H7 (cell line): Measurements from ENCODE around the gene MSRB1. TPM values are rescaled to one million over a fixed set of nuclear protein-coding genes. Genes with fewer than 3 reads are reported as not detected.
"Not testable (repeated sequence)": the region's sequence is repeated elsewhere in the genome, so short reads cannot be mapped to it uniquely, and the experiment has no call there.

ENCODE experiments used
- DNase-seq: peaks from one replicate; pipeline ENCODE4 v3.0.0; 2012
- H3K27me3 ChIP-seq: 2 replicates; pipeline ENCODE4 v1.6.0; 2011; ENCODE audit warnings: mild to moderate bottlenecking, low read length; ENCODE audit not compliant: control insufficient read depth, insufficient read depth
- H3K36me3 ChIP-seq: replicated peaks from 2 replicates; pipeline ENCODE4 v1.5.1; 2011; ENCODE audit warnings: low read length; ENCODE audit not compliant: control insufficient read depth, insufficient read depth
- H3K4me3 ChIP-seq: 2 replicates; pipeline ENCODE4 v1.5.1; 2011; ENCODE audit warnings: low read depth, mild to moderate bottlenecking, control low read depth, low read length, moderate library complexity; ENCODE audit not compliant: insufficient read depth
- total RNA-seq: library from RNA; depleted of rRNA; stranded (reverse); fragments of >200 nt; shearing (Covaris generic); gene quantifications from 2 replicates; pipeline ENCODE4 v1.2.3, GENCODE V29; 2014

The MSRB1 gene
- total RNA-seq, 1 experiment from 2014 or later, result 16.1 TPM

- peak; percentile 98 for DNase-seq
- H3K4me3 ChIP-seq, result peak within 1 kb of the TSS; percentile 96
- H3K36me3 ChIP-seq, result peaks cover 23% of the 10 kb centered on the region
- no peaks in the 10 kb centered on the region for H3K27me3 ChIP-seq
Observed at GRCh38 chr16:1959269-1960039, 16.5 kb upstream of the MSRB1 start, which contains the start of gene NDUFB10. Gene NDUFB10 (plus strand): TSS chr16:1959538. CDS start chr16:1959625, 87 bp downstream.

GRCh38 chr16:1958715-1959268, 15.8 kb upstream of the MSRB1 start:
- no peaks in the 10 kb centered on the region for H3K27me3 ChIP-seq
- H3K4me3 ChIP-seq, result peak overlapping the region; percentile 96
- DNase-seq, result no peak
- H3K36me3 ChIP-seq, result peaks cover 21% of the 10 kb centered on the region

- not testable (repeated sequence) for H3K27me3 ChIP-seq, DNase-seq, H3K4me3 ChIP-seq
- peaks cover 15% of the 10 kb centered on the region for H3K36me3 ChIP-seq
Observed at GRCh38 chr16:1958143-1958491, 15.1 kb upstream of the MSRB1 start.

- H3K36me3 ChIP-seq, result peaks cover 11% of the 10 kb centered on the region
- not testable (repeated sequence) for H3K4me3 ChIP-seq, H3K27me3 ChIP-seq, DNase-seq
Observed at GRCh38 chr16:1957434-1958142, 14.6 kb upstream of the MSRB1 start.

- Histone ChIP-seq H3K27me3 (no peaks in the 10 kb centered on the region; the same call in 1 of the 2 replicates), H3K4me3 (no peak overlapping the region), H3K36me3 (no peaks in the 10 kb centered on the region)
- DNase-seq, result no peak
Observed at GRCh38 chr16:1953734-1954133, 10.7 kb upstream of the MSRB1 start.

- DNase-seq, result no peak
- Histone ChIP-seq H3K36me3 (no peaks in the 10 kb centered on the region), H3K27me3 (no peaks in the 10 kb centered on the region; the same call in 1 of the 2 replicates), H3K4me3 (no peak overlapping the region)
Observed at GRCh38 chr16:1950559-1950958, 7.6 kb upstream of the MSRB1 start.

- Histone ChIP-seq H3K4me3 (no peak overlapping the region), H3K36me3 (no peaks in the 10 kb centered on the region), H3K27me3 (no peaks in the 10 kb centered on the region; the same call in 1 of the 2 replicates)
- no peak for DNase-seq
Observed at GRCh38 chr16:1950047-1950446, 7.0 kb upstream of the MSRB1 start.

GRCh38 chr16:1949507-1949906, 6.5 kb upstream of the MSRB1 start:
- no peak for DNase-seq
- Histone ChIP-seq H3K4me3 (no peak overlapping the region), H3K36me3 (no peaks in the 10 kb centered on the region), H3K27me3 (no peaks in the 10 kb centered on the region; the same call in 1 of the 2 replicates)

GRCh38 chr16:1947369-1947670, 4.3 kb upstream of the MSRB1 start:
- Histone ChIP-seq H3K4me3 (no peak overlapping the region), H3K27me3 (peaks cover 1% of the 10 kb centered on the region; the same call in 1 of the 2 replicates), H3K36me3 (no peaks in the 10 kb centered on the region)
- DNase-seq, result no peak

GRCh38 chr16:1946495-1947368, 3.7 kb upstream of the MSRB1 start:
- Histone ChIP-seq H3K36me3 (no peaks in the 10 kb centered on the region), H3K27me3 (peaks cover 3% of the 10 kb centered on the region; the same call in 1 of the 2 replicates), H3K4me3 (no peak overlapping the region)
- peak; percentile 72 for DNase-seq

- no peak for DNase-seq
- no peak overlapping the region for H3K4me3 ChIP-seq
- 0 out of 2 replicates have a peak, but pooled peaks cover under 1% of the 10 kb centered on the region for H3K36me3 ChIP-seq
- peaks cover 3% of the 10 kb centered on the region; the same call in 1 of the 2 replicates for H3K27me3 ChIP-seq
Observed at GRCh38 chr16:1945559-1946391, 2.8 kb upstream of the MSRB1 start.

GRCh38 chr16:1944612-1945199, 1.7 kb upstream of the MSRB1 start:
- no peak overlapping the region for H3K4me3 ChIP-seq
- no peak for DNase-seq
- H3K27me3 ChIP-seq, result peaks cover 3% of the 10 kb centered on the region; the same call in 1 of the 2 replicates
- peaks cover 4% of the 10 kb centered on the region for H3K36me3 ChIP-seq

- peak overlapping the region; percentile 76 for H3K4me3 ChIP-seq
- H3K36me3 ChIP-seq, result peaks cover 8% of the 10 kb centered on the region
- DNase-seq, result peak; percentile 73
- peaks cover 3% of the 10 kb centered on the region; the same call in 1 of the 2 replicates for H3K27me3 ChIP-seq
Observed at GRCh38 chr16:1942047-1942809, 771 bp downstream of the MSRB1 start.
